ENCODE results near the gene KLHL1. TPM values are rescaled to one million over a fixed set of nuclear protein-coding genes. Genes with fewer than 3 reads are reported as not detected.

The KLHL1 gene
- total and polyA plus RNA-seq, 2 of the 13 experiments (the other 11 are each of a cell fraction or from before 2014, with no cell fraction given) = 0.01 TPM; not detected in 1

DNA sequence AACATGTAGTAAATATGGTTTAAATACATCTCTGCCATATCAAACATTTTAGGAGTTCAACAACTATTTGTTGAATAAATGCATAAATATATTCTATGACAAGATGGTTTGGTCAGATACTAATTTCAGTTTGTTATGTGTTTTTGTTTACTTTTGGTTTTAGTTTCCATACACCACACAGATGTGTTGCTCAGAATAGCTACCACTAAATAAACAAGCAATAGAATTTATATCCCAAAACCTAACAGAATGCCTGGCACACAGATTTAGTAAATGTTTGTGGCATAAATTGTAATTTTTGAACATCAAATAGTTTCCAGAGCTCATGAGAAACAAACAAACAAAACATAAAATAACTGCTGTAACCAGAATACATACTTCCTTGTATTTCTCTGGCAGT, 127.5 kb downstream of the KLHL1 start:
- Histone ChIP-seq H3K4me1 (ENCODE audit: insufficient read depth, low read length) (no peaks in the 10 kb centered on the region), H3K4me2 (ENCODE audit: low read depth, low read length) (no peak overlapping the region), H3K9ac (ENCODE audit: insufficient read depth, low read depth, low read length) (no peak overlapping the region), H2AFZ (ENCODE audit: low read length) (no peak overlapping the region), H3K79me2 (ENCODE audit: insufficient read depth, low read length) (no peaks in the 10 kb centered on the region), H3K9me3 (ENCODE audit: low read length) (no peaks in the 10 kb centered on the region), H3K36me3 (replicated peaks in 1 of 2; ENCODE audit: control insufficient read depth in 1 of 2, insufficient read depth in 2 of 2, low read length in 2 of 2) (no peaks in the 10 kb centered on the region), H3K27ac (ENCODE audit: extremely low read length, insufficient read depth, low read length) (no peak overlapping the region), H3K4me3 (replicated peaks in 1 of 3; ENCODE audit: insufficient read depth in 1 of 3, low read depth in 2 of 3, low read length in 3 of 3) (no peak overlapping the region), H4K20me1 (ENCODE audit: insufficient read depth, low read length) (no peaks in the 10 kb centered on the region), H3K27me3 (ENCODE audit: control insufficient read depth in 1 of 2, insufficient read depth in 2 of 2, low read length in 2 of 2) (no peaks in the 10 kb centered on the region)
- FAIRE-seq (no peak), DNase-seq (ENCODE audit: low spot score) (no peak), ATAC-seq (no peak)
- ChIA-PET POLR2A (no interaction called here), CTCF (ENCODE audit: low intra/inter-chr PET ratio, low total read pairs) (no interaction called here)
- intact Hi-C loops (cut with micrococcal nuclease; ENCODE audit: unreplicated experiment) (no loop called here), in situ Hi-C loops (cut with HindIII; ENCODE audit: extremely low pct_ligation_motif_present, low pct_unique_long_range_greater_than_20kb) (no loop called here)
- no TSS peak for BruUV-seq (replicated peaks)
- TF ChIP-seq TRIM22 (IDR thresholded peaks at IDR 0.05) (no peak), SP1 (IDR thresholded peaks at IDR 0.05) (no peak), SP1 (CRISPR knock-in tag; IDR thresholded peaks at IDR 0.05) (no peak), ZNF646 (CRISPR knock-in tag; IDR thresholded peaks at IDR 0.05) (no peak), ZIK1 (CRISPR knock-in tag; IDR thresholded peaks at IDR 0.05; ENCODE audit: borderline replicate concordance, low read depth) (no peak), ATF5 (CRISPR knock-in tag; IDR thresholded peaks at IDR 0.05; ENCODE audit: low read depth) (no peak), ZBTB7B (CRISPR knock-in tag; IDR thresholded peaks at IDR 0.05) (no peak), ZNF678 (CRISPR knock-in tag; IDR thresholded peaks at IDR 0.05) (no peak), RFX3 (CRISPR knock-in tag; IDR thresholded peaks at IDR 0.05) (no peak), FOXO1 (CRISPR knock-in tag; IDR thresholded peaks at IDR 0.05) (no peak), TFDP2 (CRISPR knock-in tag; IDR thresholded peaks at IDR 0.05) (no peak), HOXD1 (CRISPR knock-in tag; IDR thresholded peaks at IDR 0.05) (no peak), ZFY (CRISPR knock-in tag; IDR thresholded peaks at IDR 0.05) (no peak)
